ENCODE data around the gene DCAF15. TPM values are rescaled to one million over a fixed set of nuclear protein-coding genes. Genes with fewer than 3 reads are reported as not detected.

DCAF15 gene
- total and polyA plus RNA-seq, 2 experiments from 2014 or later = 39.5 to 81.3 TPM

DNA sequence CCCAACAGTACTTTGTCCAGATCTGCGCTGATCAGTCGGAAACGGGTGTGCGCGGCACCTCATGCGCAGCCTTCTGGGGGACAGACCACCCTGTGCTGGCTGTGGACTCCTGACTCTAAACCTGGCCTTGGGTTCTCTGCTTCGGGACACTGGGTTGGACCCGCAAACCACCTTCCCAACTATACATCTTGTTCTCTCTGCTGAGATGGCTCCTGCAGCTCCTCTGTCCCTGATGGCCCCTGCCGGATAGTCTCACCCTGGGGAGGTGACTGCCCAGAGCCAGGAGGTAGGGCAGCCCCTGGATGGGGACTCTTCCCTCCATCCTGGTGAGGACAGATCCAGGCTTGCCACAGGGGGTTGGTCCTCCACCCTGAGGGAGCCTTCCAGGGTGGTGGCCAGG, 30.5 kb downstream of the DCAF15 start:
- DNase-seq (ENCODE audit: low spot score) (no peak), ATAC-seq (no peak)
- Mint-ChIP-seq H3K9me3 (no peaks in the 10 kb centered on the region), H3K27me3 (ENCODE audit: insufficient read depth, low read depth, poor library complexity) (peaks cover 13% of the 10 kb centered on the region), H3K4me3 (no peak overlapping the region), H3K27ac (no peak overlapping the region), H3K4me1 (peaks cover 41% of the 10 kb centered on the region), H3K36me3 (ENCODE audit: low read depth) (no peaks in the 10 kb centered on the region)
- H4K20me1 ChIP-seq (replicated peaks; ENCODE audit: insufficient read depth) = no peaks in the 10 kb centered on the region
- no peak overlapping the region for H3K4me2 ChIP-seq
- no peak overlapping the region for H3K4me3 ChIP-seq
- H3K4me1 ChIP-seq (ENCODE audit: insufficient read depth) = peaks cover 50% of the 10 kb centered on the region
- peaks cover 13% of the 10 kb centered on the region for H3F3A ChIP-seq (replicated peaks; ENCODE audit: low read depth)
- H3K36me3 ChIP-seq (ENCODE audit: insufficient read depth) = no peaks in the 10 kb centered on the region
- TF ChIP-seq, protein P1, sequence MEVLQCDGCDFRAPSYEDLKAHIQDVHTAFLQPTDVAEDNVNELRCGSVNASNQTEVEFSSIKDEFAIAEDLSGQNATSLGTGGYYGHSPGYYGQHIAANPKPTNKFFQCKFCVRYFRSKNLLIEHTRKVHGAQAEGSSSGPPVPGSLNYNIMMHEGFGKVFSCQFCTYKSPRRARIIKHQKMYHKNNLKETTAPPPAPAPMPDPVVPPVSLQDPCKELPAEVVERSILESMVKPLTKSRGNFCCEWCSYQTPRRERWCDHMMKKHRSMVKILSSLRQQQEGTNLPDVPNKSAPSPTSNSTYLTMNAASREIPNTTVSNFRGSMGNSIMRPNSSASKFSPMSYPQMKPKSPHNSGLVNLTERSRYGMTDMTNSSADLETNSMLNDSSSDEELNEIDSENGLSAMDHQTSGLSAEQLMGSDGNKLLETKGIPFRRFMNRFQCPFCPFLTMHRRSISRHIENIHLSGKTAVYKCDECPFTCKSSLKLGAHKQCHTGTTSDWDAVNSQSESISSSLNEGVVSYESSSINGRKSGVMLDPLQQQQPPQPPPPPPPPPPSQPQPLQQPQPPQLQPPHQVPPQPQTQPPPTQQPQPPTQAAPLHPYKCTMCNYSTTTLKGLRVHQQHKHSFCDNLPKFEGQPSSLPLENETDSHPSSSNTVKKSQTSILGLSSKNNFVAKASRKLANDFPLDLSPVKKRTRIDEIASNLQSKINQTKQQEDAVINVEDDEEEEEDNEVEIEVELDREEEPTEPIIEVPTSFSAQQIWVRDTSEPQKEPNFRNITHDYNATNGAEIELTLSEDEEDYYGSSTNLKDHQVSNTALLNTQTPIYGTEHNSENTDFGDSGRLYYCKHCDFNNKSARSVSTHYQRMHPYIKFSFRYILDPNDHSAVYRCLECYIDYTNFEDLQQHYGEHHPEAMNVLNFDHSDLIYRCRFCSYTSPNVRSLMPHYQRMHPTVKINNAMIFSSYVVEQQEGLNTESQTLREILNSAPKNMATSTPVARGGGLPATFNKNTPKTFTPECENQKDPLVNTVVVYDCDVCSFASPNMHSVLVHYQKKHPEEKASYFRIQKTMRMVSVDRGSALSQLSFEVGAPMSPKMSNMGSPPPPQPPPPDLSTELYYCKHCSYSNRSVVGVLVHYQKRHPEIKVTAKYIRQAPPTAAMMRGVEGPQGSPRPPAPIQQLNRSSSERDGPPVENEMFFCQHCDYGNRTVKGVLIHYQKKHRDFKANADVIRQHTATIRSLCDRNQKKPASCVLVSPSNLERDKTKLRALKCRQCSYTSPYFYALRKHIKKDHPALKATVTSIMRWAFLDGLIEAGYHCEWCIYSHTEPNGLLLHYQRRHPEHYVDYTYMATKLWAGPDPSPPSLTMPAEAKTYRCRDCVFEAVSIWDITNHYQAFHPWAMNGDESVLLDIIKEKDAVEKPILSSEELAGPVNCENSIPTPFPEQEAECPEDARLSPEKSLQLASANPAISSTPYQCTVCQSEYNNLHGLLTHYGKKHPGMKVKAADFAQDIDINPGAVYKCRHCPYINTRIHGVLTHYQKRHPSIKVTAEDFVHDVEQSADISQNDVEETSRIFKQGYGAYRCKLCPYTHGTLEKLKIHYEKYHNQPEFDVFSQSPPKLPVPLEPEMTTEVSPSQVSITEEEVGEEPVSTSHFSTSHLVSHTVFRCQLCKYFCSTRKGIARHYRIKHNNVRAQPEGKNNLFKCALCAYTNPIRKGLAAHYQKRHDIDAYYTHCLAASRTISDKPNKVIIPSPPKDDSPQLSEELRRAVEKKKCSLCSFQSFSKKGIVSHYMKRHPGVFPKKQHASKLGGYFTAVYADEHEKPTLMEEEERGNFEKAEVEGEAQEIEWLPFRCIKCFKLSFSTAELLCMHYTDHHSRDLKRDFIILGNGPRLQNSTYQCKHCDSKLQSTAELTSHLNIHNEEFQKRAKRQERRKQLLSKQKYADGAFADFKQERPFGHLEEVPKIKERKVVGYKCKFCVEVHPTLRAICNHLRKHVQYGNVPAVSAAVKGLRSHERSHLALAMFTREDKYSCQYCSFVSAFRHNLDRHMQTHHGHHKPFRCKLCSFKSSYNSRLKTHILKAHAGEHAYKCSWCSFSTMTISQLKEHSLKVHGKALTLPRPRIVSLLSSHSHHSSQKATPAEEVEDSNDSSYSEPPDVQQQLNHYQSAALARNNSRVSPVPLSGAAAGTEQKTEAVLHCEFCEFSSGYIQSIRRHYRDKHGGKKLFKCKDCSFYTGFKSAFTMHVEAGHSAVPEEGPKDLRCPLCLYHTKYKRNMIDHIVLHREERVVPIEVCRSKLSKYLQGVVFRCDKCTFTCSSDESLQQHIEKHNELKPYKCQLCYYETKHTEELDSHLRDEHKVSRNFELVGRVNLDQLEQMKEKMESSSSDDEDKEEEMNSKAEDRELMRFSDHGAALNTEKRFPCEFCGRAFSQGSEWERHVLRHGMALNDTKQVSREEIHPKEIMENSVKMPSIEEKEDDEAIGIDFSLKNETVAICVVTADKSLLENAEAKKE (CRISPR knock-in tag; IDR thresholded peaks at IDR 0.05) = no peak
- TF ChIP-seq ZNF331 (CRISPR knock-in tag; IDR thresholded peaks at IDR 0.05; ENCODE audit: low read depth) = no peak
- no peak for TF ChIP-seq CREB1 (CRISPR knock-in tag; IDR thresholded peaks at IDR 0.05; ENCODE audit: low read depth)
- TF ChIP-seq, protein P2, sequence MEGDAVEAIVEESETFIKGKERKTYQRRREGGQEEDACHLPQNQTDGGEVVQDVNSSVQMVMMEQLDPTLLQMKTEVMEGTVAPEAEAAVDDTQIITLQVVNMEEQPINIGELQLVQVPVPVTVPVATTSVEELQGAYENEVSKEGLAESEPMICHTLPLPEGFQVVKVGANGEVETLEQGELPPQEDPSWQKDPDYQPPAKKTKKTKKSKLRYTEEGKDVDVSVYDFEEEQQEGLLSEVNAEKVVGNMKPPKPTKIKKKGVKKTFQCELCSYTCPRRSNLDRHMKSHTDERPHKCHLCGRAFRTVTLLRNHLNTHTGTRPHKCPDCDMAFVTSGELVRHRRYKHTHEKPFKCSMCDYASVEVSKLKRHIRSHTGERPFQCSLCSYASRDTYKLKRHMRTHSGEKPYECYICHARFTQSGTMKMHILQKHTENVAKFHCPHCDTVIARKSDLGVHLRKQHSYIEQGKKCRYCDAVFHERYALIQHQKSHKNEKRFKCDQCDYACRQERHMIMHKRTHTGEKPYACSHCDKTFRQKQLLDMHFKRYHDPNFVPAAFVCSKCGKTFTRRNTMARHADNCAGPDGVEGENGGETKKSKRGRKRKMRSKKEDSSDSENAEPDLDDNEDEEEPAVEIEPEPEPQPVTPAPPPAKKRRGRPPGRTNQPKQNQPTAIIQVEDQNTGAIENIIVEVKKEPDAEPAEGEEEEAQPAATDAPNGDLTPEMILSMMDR (conservative IDR thresholded peaks at IDR 0.05; ENCODE audit: low read depth in 2 of 2) = no peak
- no peak for TF ChIP-seq JUNB (IDR thresholded peaks at IDR 0.05; ENCODE audit: unreplicated experiment)
- TF ChIP-seq EZH2phosphoT487 (IDR thresholded peaks at IDR 0.05; ENCODE audit: unreplicated experiment) = no peak
- TF ChIP-seq, protein P3, sequence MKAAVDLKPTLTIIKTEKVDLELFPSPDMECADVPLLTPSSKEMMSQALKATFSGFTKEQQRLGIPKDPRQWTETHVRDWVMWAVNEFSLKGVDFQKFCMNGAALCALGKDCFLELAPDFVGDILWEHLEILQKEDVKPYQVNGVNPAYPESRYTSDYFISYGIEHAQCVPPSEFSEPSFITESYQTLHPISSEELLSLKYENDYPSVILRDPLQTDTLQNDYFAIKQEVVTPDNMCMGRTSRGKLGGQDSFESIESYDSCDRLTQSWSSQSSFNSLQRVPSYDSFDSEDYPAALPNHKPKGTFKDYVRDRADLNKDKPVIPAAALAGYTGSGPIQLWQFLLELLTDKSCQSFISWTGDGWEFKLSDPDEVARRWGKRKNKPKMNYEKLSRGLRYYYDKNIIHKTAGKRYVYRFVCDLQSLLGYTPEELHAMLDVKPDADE (IDR thresholded peaks at IDR 0.05) = no peak
- TF ChIP-seq POLR2AphosphoS5 (IDR thresholded peaks at IDR 0.05; ENCODE audit: low read depth) = no peak
- TF ChIP-seq NANOG (IDR thresholded peaks at IDR 0.05; ENCODE audit: borderline replicate concordance) = no peak
- no peak for TF ChIP-seq ZNF114 (CRISPR knock-in tag; IDR thresholded peaks at IDR 0.05)
- TF ChIP-seq STAT1 (IDR thresholded peaks at IDR 0.05; ENCODE audit: unreplicated experiment) = no peak
- TF ChIP-seq EZH2 (IDR thresholded peaks at IDR 0.05; ENCODE audit: low read depth, unreplicated experiment) = no peak
- TF ChIP-seq, protein P4, sequence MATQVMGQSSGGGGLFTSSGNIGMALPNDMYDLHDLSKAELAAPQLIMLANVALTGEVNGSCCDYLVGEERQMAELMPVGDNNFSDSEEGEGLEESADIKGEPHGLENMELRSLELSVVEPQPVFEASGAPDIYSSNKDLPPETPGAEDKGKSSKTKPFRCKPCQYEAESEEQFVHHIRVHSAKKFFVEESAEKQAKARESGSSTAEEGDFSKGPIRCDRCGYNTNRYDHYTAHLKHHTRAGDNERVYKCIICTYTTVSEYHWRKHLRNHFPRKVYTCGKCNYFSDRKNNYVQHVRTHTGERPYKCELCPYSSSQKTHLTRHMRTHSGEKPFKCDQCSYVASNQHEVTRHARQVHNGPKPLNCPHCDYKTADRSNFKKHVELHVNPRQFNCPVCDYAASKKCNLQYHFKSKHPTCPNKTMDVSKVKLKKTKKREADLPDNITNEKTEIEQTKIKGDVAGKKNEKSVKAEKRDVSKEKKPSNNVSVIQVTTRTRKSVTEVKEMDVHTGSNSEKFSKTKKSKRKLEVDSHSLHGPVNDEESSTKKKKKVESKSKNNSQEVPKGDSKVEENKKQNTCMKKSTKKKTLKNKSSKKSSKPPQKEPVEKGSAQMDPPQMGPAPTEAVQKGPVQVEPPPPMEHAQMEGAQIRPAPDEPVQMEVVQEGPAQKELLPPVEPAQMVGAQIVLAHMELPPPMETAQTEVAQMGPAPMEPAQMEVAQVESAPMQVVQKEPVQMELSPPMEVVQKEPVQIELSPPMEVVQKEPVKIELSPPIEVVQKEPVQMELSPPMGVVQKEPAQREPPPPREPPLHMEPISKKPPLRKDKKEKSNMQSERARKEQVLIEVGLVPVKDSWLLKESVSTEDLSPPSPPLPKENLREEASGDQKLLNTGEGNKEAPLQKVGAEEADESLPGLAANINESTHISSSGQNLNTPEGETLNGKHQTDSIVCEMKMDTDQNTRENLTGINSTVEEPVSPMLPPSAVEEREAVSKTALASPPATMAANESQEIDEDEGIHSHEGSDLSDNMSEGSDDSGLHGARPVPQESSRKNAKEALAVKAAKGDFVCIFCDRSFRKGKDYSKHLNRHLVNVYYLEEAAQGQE (IDR thresholded peaks at IDR 0.05; ENCODE audit: unreplicated experiment) = no peak
- no peaks in the 10 kb centered on the region for H3K27me3 ChIP-seq (ENCODE audit: insufficient read depth)
- no peak overlapping the region for H2AFZ ChIP-seq
- H3K27ac ChIP-seq (ENCODE audit: low read depth) = no peak overlapping the region
- no peaks in the 10 kb centered on the region for H3K79me2 ChIP-seq (replicated peaks; ENCODE audit: insufficient read depth)
- no peaks in the 10 kb centered on the region for H3K9me2 ChIP-seq (ENCODE audit: insufficient read depth)

All from GM23338 (cell line).